Panc1 (cell line): ENCODE data around the gene VRK3. TPM values are rescaled to one million over a fixed set of nuclear protein-coding genes. Genes with fewer than 3 reads are reported as not detected.

ENCODE experiments used
- ATAC-seq: fragments of 200-7000 bp; cut with Tn5 transposase; 2 replicates; pipeline ENCODE4 v1.9.1; 2020; ENCODE audit warnings: mild to moderate bottlenecking, moderate library complexity
- BruUV-seq: library from RNA; stranded (reverse); fragments of 400-500 nt; replicated peaks from 2 replicates; lab custom pipeline; 2021; lab: Mats Ljungman, UMichigan
- CTCF ChIA-PET: fragments of 300-600 bp; sonication (Branson Sonifier 250); formaldehyde crosslinking; loops from one replicate; lab custom pipeline; 2022; ENCODE audit warnings: antibody characterized with exemption; lab: Charles Lee
- POLR2A ChIA-PET: fragments of 300-600 bp; sonication (Branson Sonifier 250); formaldehyde crosslinking; loops from one replicate; lab custom pipeline; 2022; ENCODE audit warnings: antibody characterized with exemption; lab: Charles Lee
- DNase-seq: peaks from one replicate; pipeline ENCODE4 v3.0.0-alpha.2; 2010; ENCODE audit warnings: low read depth, low spot score
- H3K27ac ChIP-seq: 2 replicates; pipeline ENCODE4 v1.5.1; 2011; ENCODE audit warnings: mild to moderate bottlenecking, low read length, inconsistent platforms
- H3K27me3 ChIP-seq: fragments of 200-500 bp; sonication (Bioruptor generic); 2 replicates; pipeline ENCODE4 v1.6.0; 2014; ENCODE audit warnings: low read length, inconsistent platforms; ENCODE audit not compliant: control insufficient read depth, insufficient read depth
- H3K36me3 ChIP-seq: fragments of 200-500 bp; sonication (Bioruptor generic); 2 replicates; pipeline ENCODE4 v1.5.1; 2014; ENCODE audit warnings: inconsistent platforms, mild to moderate bottlenecking, low read length, moderate library complexity; ENCODE audit not compliant: control insufficient read depth, insufficient read depth
- H3K4me1 ChIP-seq: 2 replicates; pipeline ENCODE4 v1.5.1; 2011; ENCODE audit warnings: inconsistent platforms, mild to moderate bottlenecking, low read length, moderate library complexity; ENCODE audit not compliant: control insufficient read depth, insufficient read depth
- H3K4me3 ChIP-seq, 2 experiments: 2 replicates each; pipeline ENCODE4 v1.5.1; 2011 to 2012; ENCODE audit warnings: low read depth in 2 of 2, low read length in 2 of 2, mild to moderate bottlenecking in 2 of 2, inconsistent platforms in 1 of 2, moderate library complexity in 1 of 2
- H3K9me3 ChIP-seq: fragments of 200-500 bp; sonication (Bioruptor generic); 2 replicates; pipeline ENCODE4 v1.5.1; 2014; ENCODE audit warnings: low read depth, mild to moderate bottlenecking, inconsistent platforms, low read length, moderate library complexity; ENCODE audit not compliant: control insufficient read depth, insufficient read depth
- CTCF ChIP-seq: fragments of 450-650 bp; IDR thresholded peaks from 2 replicates; pipeline ENCODE4 v1.5.1; 2017; ENCODE audit warnings: mild to moderate bottlenecking
- POLR2AphosphoS5 ChIP-seq: IDR thresholded peaks from 2 replicates; pipeline ENCODE4 v1.6.1; 2012; ENCODE audit warnings: mild to moderate bottlenecking, low read depth, low read length, moderate library complexity
- SIN3A ChIP-seq: IDR thresholded peaks from 2 replicates; pipeline ENCODE4 v1.6.1; 2012; ENCODE audit warnings: low read depth, mild to moderate bottlenecking, low read length, moderate library complexity, borderline replicate concordance; ENCODE audit not compliant: insufficient read depth
- TCF7L2 ChIP-seq: IDR thresholded peaks from 2 replicates; pipeline ENCODE4 v1.6.1; 2011; ENCODE audit warnings: mild to moderate bottlenecking, low read depth, low read length, inconsistent platforms
- in situ Hi-C: cut with HindIII; loops from 2 replicates; pipeline ENCODE4 v1.10.0; 2016; ENCODE audit warnings: low sequenced_read_pairs, low pct_unique_long_range_greater_than_20kb
- intact Hi-C: fragments of 100-400 bp; cut with micrococcal nuclease; formaldehyde crosslinking; loops from one replicate; pipeline ENCODE4 v1.10.0; 2022; ENCODE audit not compliant: unreplicated experiment
- total RNA-seq: library from RNA; stranded (reverse); gene quantifications from one replicate; pipeline ENCODE4 v1.2.1, GENCODE V29; 2021; ENCODE audit not compliant: unreplicated experiment
- TF ChIP-seq, protein P1 (sequence below), 2 experiments: IDR thresholded peaks; 2 replicates each; pipeline ENCODE4 v1.6.1; 2011 to 2012; ENCODE audit warnings: low read depth in 2 of 2, control low read depth in 1 of 2, low read length in 1 of 2, mild to moderate bottlenecking in 1 of 2, moderate library complexity in 1 of 2; ENCODE audit not compliant: insufficient read depth in 1 of 2

VRK3 gene
- total RNA-seq, 1 experiment from 2014 or later, result 32.6 TPM

DNA sequence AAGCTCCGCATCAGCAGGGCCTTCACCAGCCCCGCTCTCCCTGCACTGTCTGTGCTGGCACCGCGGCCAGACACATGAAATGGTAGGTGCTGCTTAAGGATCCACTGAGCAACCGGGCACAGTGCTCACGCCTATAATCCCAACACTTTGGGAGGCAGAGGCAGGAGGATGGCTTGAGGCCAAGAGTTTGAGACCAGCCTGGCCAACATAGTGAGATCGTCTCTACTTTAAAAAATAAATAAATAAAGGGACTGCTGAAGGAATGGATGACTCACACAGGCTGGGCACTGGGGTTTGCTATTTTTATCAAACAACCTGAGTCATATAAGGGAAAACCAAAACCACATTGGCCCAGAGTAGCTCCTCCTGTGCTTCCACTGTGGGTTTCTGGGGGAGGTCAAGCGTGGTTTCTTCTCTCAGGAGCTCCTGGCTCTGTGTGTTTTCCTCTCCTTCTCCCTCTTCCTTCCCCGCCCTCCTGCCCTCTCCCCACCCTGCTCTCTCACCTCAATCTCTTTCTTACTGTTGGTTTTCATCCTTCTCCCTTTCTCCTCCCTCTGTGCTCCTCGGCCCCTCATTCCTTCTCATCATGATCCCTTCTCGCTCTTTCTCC, 21.3 kb downstream of the VRK3 start:
- in situ Hi-C loops (no loop called here), intact Hi-C loops (no loop called here)
- H3K4me3 ChIP-seq, result no peak overlapping the region
- H3K27me3 ChIP-seq, result no peaks in the 10 kb centered on the region
- no peaks in the 10 kb centered on the region; the same call in 1 of the 2 replicates for H3K36me3 ChIP-seq
- no peak overlapping the region for H3K27ac ChIP-seq
- H3K9me3 ChIP-seq, result no peaks in the 10 kb centered on the region
- POLR2A ChIA-PET, result no interaction called here
- TF ChIP-seq POLR2AphosphoS5, result no peak
- TF ChIP-seq, protein P1, sequence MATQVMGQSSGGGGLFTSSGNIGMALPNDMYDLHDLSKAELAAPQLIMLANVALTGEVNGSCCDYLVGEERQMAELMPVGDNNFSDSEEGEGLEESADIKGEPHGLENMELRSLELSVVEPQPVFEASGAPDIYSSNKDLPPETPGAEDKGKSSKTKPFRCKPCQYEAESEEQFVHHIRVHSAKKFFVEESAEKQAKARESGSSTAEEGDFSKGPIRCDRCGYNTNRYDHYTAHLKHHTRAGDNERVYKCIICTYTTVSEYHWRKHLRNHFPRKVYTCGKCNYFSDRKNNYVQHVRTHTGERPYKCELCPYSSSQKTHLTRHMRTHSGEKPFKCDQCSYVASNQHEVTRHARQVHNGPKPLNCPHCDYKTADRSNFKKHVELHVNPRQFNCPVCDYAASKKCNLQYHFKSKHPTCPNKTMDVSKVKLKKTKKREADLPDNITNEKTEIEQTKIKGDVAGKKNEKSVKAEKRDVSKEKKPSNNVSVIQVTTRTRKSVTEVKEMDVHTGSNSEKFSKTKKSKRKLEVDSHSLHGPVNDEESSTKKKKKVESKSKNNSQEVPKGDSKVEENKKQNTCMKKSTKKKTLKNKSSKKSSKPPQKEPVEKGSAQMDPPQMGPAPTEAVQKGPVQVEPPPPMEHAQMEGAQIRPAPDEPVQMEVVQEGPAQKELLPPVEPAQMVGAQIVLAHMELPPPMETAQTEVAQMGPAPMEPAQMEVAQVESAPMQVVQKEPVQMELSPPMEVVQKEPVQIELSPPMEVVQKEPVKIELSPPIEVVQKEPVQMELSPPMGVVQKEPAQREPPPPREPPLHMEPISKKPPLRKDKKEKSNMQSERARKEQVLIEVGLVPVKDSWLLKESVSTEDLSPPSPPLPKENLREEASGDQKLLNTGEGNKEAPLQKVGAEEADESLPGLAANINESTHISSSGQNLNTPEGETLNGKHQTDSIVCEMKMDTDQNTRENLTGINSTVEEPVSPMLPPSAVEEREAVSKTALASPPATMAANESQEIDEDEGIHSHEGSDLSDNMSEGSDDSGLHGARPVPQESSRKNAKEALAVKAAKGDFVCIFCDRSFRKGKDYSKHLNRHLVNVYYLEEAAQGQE (IDR thresholded peaks at IDR 0.05; ENCODE audit: insufficient read depth in 1 of 2, low read depth in 2 of 2, low read length in 1 of 2), result no peak
- TF ChIP-seq CTCF, result no peak
- no peak for TF ChIP-seq TCF7L2
- TF ChIP-seq SIN3A, result no peak
- BruUV-seq, result no TSS peak
- DNase-seq, result peak; percentile 55
- CTCF ChIA-PET, result no interaction called here
- no peaks in the 10 kb centered on the region for H3K4me1 ChIP-seq
- peak; percentile 94 for ATAC-seq

- Histone ChIP-seq H3K27me3 (no peaks in the 10 kb centered on the region), H3K4me3 (no peak overlapping the region), H3K4me1 (no peaks in the 10 kb centered on the region), H3K27ac (no peak overlapping the region), H3K9me3 (no peaks in the 10 kb centered on the region), H3K36me3 (no peaks in the 10 kb centered on the region; the same call in 1 of the 2 replicates)
- in situ Hi-C loops, result no loop called here
- POLR2A ChIA-PET, result no interaction called here
- DNase-seq, result no peak
- BruUV-seq, result no TSS peak
- intact Hi-C loops, result no loop called here
- TF ChIP-seq TCF7L2, result no peak
- no peak for TF ChIP-seq CTCF
- CTCF ChIA-PET, result no interaction called here
- ATAC-seq, result no peak
Measured at GRCh38 chr19:50003254-50003788, 21.9 kb downstream of the VRK3 start.
